SJCRH30 (cell line): ENCODE results near the gene ZNHIT2. TPM values are rescaled to one million over a fixed set of nuclear protein-coding genes. Genes with fewer than 3 reads are reported as not detected.
A peak's percentile ranks its signal among the peaks of the same experiment; 100 is the strongest.

ENCODE experiments used
- DNase-seq, 2 experiments: peaks; one replicate each; pipeline ENCODE4 v3.0.0-alpha.2; 2015 to 2020
- H3K27ac ChIP-seq: fragments of 250-450 bp; sonication (Bioruptor Pico); 2 replicates; pipeline ENCODE4 v1.5.1; 2020; ENCODE audit warnings: mild to moderate bottlenecking, moderate library complexity
- H3K27me3 ChIP-seq: fragments of 250-450 bp; sonication (Bioruptor Pico); 2 replicates; pipeline ENCODE4 v1.5.1; 2020; ENCODE audit warnings: mild to moderate bottlenecking, moderate library complexity
- H3K36me3 ChIP-seq: fragments of 250-450 bp; sonication (Bioruptor Pico); 2 replicates; pipeline ENCODE4 v1.5.1; 2020; ENCODE audit warnings: mild to moderate bottlenecking, moderate library complexity
- H3K4me1 ChIP-seq: fragments of 250-450 bp; sonication (Bioruptor Pico); 2 replicates; pipeline ENCODE4 v1.5.1; 2020; ENCODE audit warnings: mild to moderate bottlenecking, moderate library complexity
- H3K4me3 ChIP-seq: fragments of 250-450 bp; sonication (Bioruptor Pico); 2 replicates; pipeline ENCODE4 v1.5.1; 2020; ENCODE audit warnings: mild to moderate bottlenecking, moderate library complexity
- H3K9me3 ChIP-seq: fragments of 250-450 bp; sonication (Bioruptor Pico); replicated peaks from 2 replicates; pipeline ENCODE4 v1.5.1; 2020; ENCODE audit warnings: mild to moderate bottlenecking, moderate library complexity
- total RNA-seq: library from RNA; depleted of rRNA; stranded (reverse); fragments of >200 nt; shearing (Covaris generic); gene quantifications from 2 replicates; pipeline ENCODE4 v1.2.3, GENCODE V29; 2014

ZNHIT2 gene
- total RNA-seq, 1 experiment from 2014 or later: 8.3 TPM

GRCh38 chr11:65108469-65109123 lies 8.9 kb downstream of the ZNHIT2 start:
- no peak for DNase-seq
- Histone ChIP-seq H3K36me3 (no peaks in the 10 kb centered on the region), H3K27me3 (no peaks in the 10 kb centered on the region), H3K4me3 (no peak overlapping the region), H3K27ac (no peak overlapping the region), H3K9me3 (no peaks in the 10 kb centered on the region), H3K4me1 (peaks cover 2% of the 10 kb centered on the region; the same call in 1 of the 2 replicates)

GRCh38 chr11:65107751-65108468 lies 9.6 kb downstream of the ZNHIT2 start:
- DNase-seq: no peak
- H3K4me3 ChIP-seq: no peak overlapping the region
- peaks cover 2% of the 10 kb centered on the region; the same call in 1 of the 2 replicates for H3K4me1 ChIP-seq
- H3K9me3 ChIP-seq: no peaks in the 10 kb centered on the region
- no peaks in the 10 kb centered on the region for H3K36me3 ChIP-seq
- H3K27ac ChIP-seq: no peak overlapping the region
- no peaks in the 10 kb centered on the region for H3K27me3 ChIP-seq

GRCh38 chr11:65107078-65107477 lies 10.4 kb downstream of the ZNHIT2 start:
- no peak for DNase-seq
- no peaks in the 10 kb centered on the region for H3K27me3 ChIP-seq
- peaks cover 9% of the 10 kb centered on the region; the same call in 1 of the 2 replicates for H3K4me1 ChIP-seq
- no peak overlapping the region for H3K4me3 ChIP-seq
- H3K27ac ChIP-seq: no peak overlapping the region
- H3K9me3 ChIP-seq: no peaks in the 10 kb centered on the region
- H3K36me3 ChIP-seq: no peaks in the 10 kb centered on the region

- H3K27me3 ChIP-seq: no peaks in the 10 kb centered on the region
- DNase-seq: no peak
- no peak overlapping the region for H3K4me3 ChIP-seq
- H3K9me3 ChIP-seq: no peaks in the 10 kb centered on the region
- H3K27ac ChIP-seq: no peak overlapping the region
- H3K4me1 ChIP-seq: peaks cover 12% of the 10 kb centered on the region; the same call in 1 of the 2 replicates
- H3K36me3 ChIP-seq: no peaks in the 10 kb centered on the region
These were observed 12.9 kb downstream of the ZNHIT2 start for GRCh38 chr11:65104628-65105027.

- DNase-seq: no peak
These were observed 14.0 kb downstream of the ZNHIT2 start for GRCh38 chr11:65103476-65103875.

GRCh38 chr11:65102142-65103095 lies 15.1 kb downstream of the ZNHIT2 start:
- Histone ChIP-seq H3K9me3 (no peaks in the 10 kb centered on the region), H3K4me3 (no peak overlapping the region), H3K27me3 (no peaks in the 10 kb centered on the region), H3K36me3 (no peaks in the 10 kb centered on the region), H3K27ac (peak overlapping the region; percentile 50), H3K4me1 (peaks cover 12% of the 10 kb centered on the region; the same call in 1 of the 2 replicates)
- DNase-seq: peak in 1 of 2 experiments; percentile 50

More at GRCh38 chr11:65103476-65103875, 14.0 kb downstream of the ZNHIT2 start:
- Histone ChIP-seq H3K36me3 (no peaks in the 10 kb centered on the region), H3K9me3 (no peaks in the 10 kb centered on the region), H3K27me3 (no peaks in the 10 kb centered on the region), H3K4me3 (no peak overlapping the region), H3K27ac (no peak overlapping the region), H3K4me1 (peaks cover 12% of the 10 kb centered on the region; the same call in 1 of the 2 replicates)

GRCh38 chr11:65100674-65101350 lies 16.7 kb downstream of the ZNHIT2 start:
- no peak for DNase-seq
- H3K4me3 ChIP-seq: no peak overlapping the region
- H3K27me3 ChIP-seq: no peaks in the 10 kb centered on the region
- no peaks in the 10 kb centered on the region for H3K36me3 ChIP-seq
- H3K27ac ChIP-seq: no peak overlapping the region
- H3K4me1 ChIP-seq: peaks cover 12% of the 10 kb centered on the region
- no peaks in the 10 kb centered on the region for H3K9me3 ChIP-seq

GRCh38 chr11:65096926-65097325 lies 20.6 kb downstream of the ZNHIT2 start:
- Histone ChIP-seq H3K27me3 (no peaks in the 10 kb centered on the region), H3K36me3 (no peaks in the 10 kb centered on the region), H3K4me1 (peaks cover 6% of the 10 kb centered on the region), H3K9me3 (no peaks in the 10 kb centered on the region), H3K27ac (no peak overlapping the region), H3K4me3 (peak overlapping the region; percentile 99)
- DNase-seq: no peak

- Histone ChIP-seq H3K27ac (peak within 1 kb of the TSS; percentile 80), H3K4me1 (peaks cover 3% of the 10 kb centered on the region), H3K9me3 (no peaks in the 10 kb centered on the region), H3K27me3 (no peaks in the 10 kb centered on the region), H3K36me3 (no peaks in the 10 kb centered on the region), H3K4me3 (peak within 1 kb of the TSS; percentile 99)
- peak; percentile 89 to 93 for DNase-seq
These were observed 21.3 kb downstream of the ZNHIT2 start, which contains the start of gene VPS51 for GRCh38 chr11:65095974-65096806. Gene VPS51, plus strand, starts transcription at chr11:65096214. Its CDS starts 37 bp downstream, at chr11:65096251.

GRCh38 chr11:65095427-65095826 lies 22.1 kb downstream of the ZNHIT2 start:
- Histone ChIP-seq H3K36me3 (no peaks in the 10 kb centered on the region), H3K27ac (peak overlapping the region; percentile 80), H3K27me3 (no peaks in the 10 kb centered on the region), H3K4me3 (peak overlapping the region; percentile 99), H3K9me3 (no peaks in the 10 kb centered on the region), H3K4me1 (peaks cover 2% of the 10 kb centered on the region; the same call in 1 of the 2 replicates)
- DNase-seq: no peak

GRCh38 chr11:65090628-65091027 lies 26.9 kb downstream of the ZNHIT2 start:
- DNase-seq: no peak
- 0 out of 2 replicates have a peak, but pooled peaks cover under 1% of the 10 kb centered on the region for H3K4me1 ChIP-seq
- H3K4me3 ChIP-seq: no peak overlapping the region
- H3K36me3 ChIP-seq: no peaks in the 10 kb centered on the region
- no peak overlapping the region for H3K27ac ChIP-seq
- H3K9me3 ChIP-seq: no peaks in the 10 kb centered on the region
- no peaks in the 10 kb centered on the region for H3K27me3 ChIP-seq

GRCh38 chr11:65089621-65090020 lies 27.9 kb downstream of the ZNHIT2 start:
- no peak overlapping the region for H3K27ac ChIP-seq
- no peak overlapping the region for H3K4me3 ChIP-seq
- H3K4me1 ChIP-seq: no peaks in the 10 kb centered on the region
- no peaks in the 10 kb centered on the region for H3K27me3 ChIP-seq
- DNase-seq: no peak
- no peaks in the 10 kb centered on the region for H3K36me3 ChIP-seq
- H3K9me3 ChIP-seq: no peaks in the 10 kb centered on the region

GRCh38 chr11:65087827-65088226 lies 29.7 kb downstream of the ZNHIT2 start:
- Histone ChIP-seq H3K36me3 (peaks cover 1% of the 10 kb centered on the region; the same call in 1 of the 2 replicates), H3K27me3 (no peaks in the 10 kb centered on the region), H3K9me3 (no peaks in the 10 kb centered on the region), H3K27ac (no peak overlapping the region), H3K4me3 (no peak overlapping the region), H3K4me1 (peaks cover 1% of the 10 kb centered on the region)
- no peak for DNase-seq
